ENCODE results near the gene ELK3. TPM values are rescaled to one million over a fixed set of nuclear protein-coding genes. Genes with fewer than 3 reads are reported as not detected.

Gene ELK3
- total and polyA plus RNA-seq, 2 of the 8 experiments (the other 6 are each of a cell fraction or from before 2014, with no cell fraction given): 3.5 to 14.3 TPM

DNA sequence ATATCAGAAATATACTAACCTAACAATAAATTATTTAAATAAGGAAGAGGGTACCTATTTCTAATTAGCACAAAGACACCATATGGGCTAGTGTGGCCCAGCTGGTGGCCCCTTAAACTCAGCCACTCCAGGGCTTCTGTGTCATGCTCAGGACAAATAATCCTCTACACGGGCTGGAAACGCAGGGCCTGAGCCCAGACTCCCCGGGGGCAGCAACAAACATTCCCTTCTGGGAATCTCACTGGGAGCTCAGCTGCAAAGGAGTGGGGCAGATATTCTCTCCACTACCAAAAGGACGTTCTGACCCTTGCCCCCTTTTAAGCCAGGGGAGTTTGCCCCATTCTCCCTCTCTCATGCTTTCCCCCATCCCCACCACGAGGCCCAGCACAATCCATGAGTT is 43.7 kb upstream of the ELK3 start:
- no peak overlapping the region for H2BK5ac ChIP-seq (ENCODE audit: low read depth, low read length)
- no peaks in the 10 kb centered on the region for H3K79me1 ChIP-seq (ENCODE audit: low read depth, low read length)
- peaks cover 0 to 2% (median under 1%) of the 10 kb centered on the region in 4 experiments; a peak in 1 of 7 replicates for H3K4me1 ChIP-seq (replicated peaks in 1 of 4; ENCODE audit: control insufficient read depth in 3 of 4, insufficient read depth in 4 of 4, low read length in 3 of 4)
- H2AFZ ChIP-seq (ENCODE audit: low read length): peak overlapping the region; percentile 87
- FAIRE-seq (no peak), DNase-seq (ENCODE audit: low read depth in 1 of 2, low spot score in 2 of 2) (no peak)
- no peaks in the 10 kb centered on the region for H3K79me2 ChIP-seq (ENCODE audit: control insufficient read depth in 1 of 2, insufficient read depth in 2 of 2, low read length in 2 of 2)
- H4K91ac ChIP-seq (replicated peaks; ENCODE audit: insufficient read length, low read length): no peak overlapping the region
- POLR2A ChIA-PET (ENCODE audit: partially characterized antibody): no interaction called here
- H4K5ac ChIP-seq (ENCODE audit: insufficient read length, low read depth, low read length): no peak overlapping the region
- H2BK120ac ChIP-seq (replicated peaks; ENCODE audit: low read depth, low read length): no peak overlapping the region
- H2AK5ac ChIP-seq (ENCODE audit: low read depth, low read length): no peak overlapping the region
- H3K4me2 ChIP-seq (ENCODE audit: insufficient read depth in 1 of 2, low read depth in 2 of 2, low read length in 2 of 2): no peak overlapping the region
- no peak overlapping the region for H2BK15ac ChIP-seq (ENCODE audit: low read length)
- CTCF ChIA-PET (ENCODE audit: partially characterized antibody): interaction anchor here (0.9 to 1.5 kb wide), 4 partner anchors 18 to 366 kb away, joined by 3 to 5 read pairs (median 4); no protein-coding TSS in a partner anchor
- H3K4ac ChIP-seq (replicated peaks; ENCODE audit: insufficient read length, low read depth, low read length): no peak overlapping the region
- no peaks in the 10 kb centered on the region for H3K36me3 ChIP-seq (ENCODE audit: control insufficient read depth in 2 of 4, insufficient read depth in 4 of 4, low read length in 3 of 4)
- WGBS, 2 experiments (ENCODE audit: extremely low coverage in 1 of 2, insufficient coverage in 1 of 2, insufficient read length in 1 of 2, insufficient replicate concordance in 2 of 2, low coverage in 1 of 2, low lambda C conversion rate in 2 of 2, missing lambda C conversion rate in 1 of 2): 71% methylated on average over 5 of the region's 5 CpGs; no CpG with 5 or more reads in 1 of the 2 experiments
- no peak overlapping the region for H3K56ac ChIP-seq (replicated peaks; ENCODE audit: insufficient read length, low read depth, low read length)
- no peaks in the 10 kb centered on the region for H3K27me3 ChIP-seq (replicated peaks in 1 of 4; ENCODE audit: control insufficient read depth in 3 of 4, extremely low read depth in 1 of 4, insufficient read depth in 3 of 4, low read length in 3 of 4)
- H3K9me3 ChIP-seq (ENCODE audit: insufficient read depth in 2 of 2, low read depth in 1 of 2, low read length in 1 of 2): no peaks in the 10 kb centered on the region
- TF ChIP-seq GTF2F1 (IDR thresholded peaks at IDR 0.05; ENCODE audit: borderline replicate concordance, low read depth, low read length) (no peak), CREB1 (IDR thresholded peaks at IDR 0.05) (no peak), NRF1 (IDR thresholded peaks at IDR 0.05; ENCODE audit: low read depth, low read length) (no peak), RXRA (IDR thresholded peaks at IDR 0.05; ENCODE audit: insufficient read depth, low read depth, low read length) (no peak), SIX5 (IDR thresholded peaks at IDR 0.05; ENCODE audit: low read depth, low read length) (no peak), SRF (IDR thresholded peaks at IDR 0.05; ENCODE audit: low read depth, low read length) (no peak), EP300 (IDR thresholded peaks at IDR 0.05; ENCODE audit: borderline replicate concordance in 1 of 2, low read depth in 2 of 2, low read length in 2 of 2) (no peak), BRCA1 (IDR thresholded peaks at IDR 0.05; ENCODE audit: low read depth, low read length) (no peak), RFX5 (IDR thresholded peaks at IDR 0.05; ENCODE audit: borderline replicate concordance, low read depth, low read length) (no peak)
- no peak overlapping the region for H2BK12ac ChIP-seq (ENCODE audit: low read depth, low read length)
- no peak overlapping the region for H3K27ac ChIP-seq (ENCODE audit: low read depth, low read length)
- no peak overlapping the region for H3K4me3 ChIP-seq (ENCODE audit: extremely low read depth in 1 of 4, insufficient read depth in 2 of 4, low read depth in 3 of 4, low read length in 4 of 4)
- H3K18ac ChIP-seq (ENCODE audit: extremely low read depth, low read length): no peak overlapping the region
- H2BK20ac ChIP-seq (ENCODE audit: low read length): no peak overlapping the region
- no peak overlapping the region for H3K9ac ChIP-seq (replicated peaks in 1 of 4; ENCODE audit: extremely low read depth in 1 of 4, low read depth in 3 of 4, low read length in 3 of 4)
- H3K23me2 ChIP-seq (ENCODE audit: low read depth, low read length): no peaks in the 10 kb centered on the region; the same call in 1 of the 2 replicates
- H4K20me1 ChIP-seq (replicated peaks in 1 of 2; ENCODE audit: control insufficient read depth in 1 of 2, insufficient read depth in 2 of 2, low read length in 2 of 2): no peaks in the 10 kb centered on the region
- no peak overlapping the region for H3K14ac ChIP-seq (ENCODE audit: insufficient read length)
- H4K8ac ChIP-seq (ENCODE audit: extremely low read depth, insufficient read depth, low read length): no peak overlapping the region
- H3K23ac ChIP-seq (ENCODE audit: insufficient read length): no peak overlapping the region
